ENCODE results near the gene SSBP2.
"Not testable (repeated sequence)": the region's sequence is repeated elsewhere in the genome, so short reads cannot be mapped to it uniquely, and the experiment has no call there.

SSBP2 gene

DNA sequence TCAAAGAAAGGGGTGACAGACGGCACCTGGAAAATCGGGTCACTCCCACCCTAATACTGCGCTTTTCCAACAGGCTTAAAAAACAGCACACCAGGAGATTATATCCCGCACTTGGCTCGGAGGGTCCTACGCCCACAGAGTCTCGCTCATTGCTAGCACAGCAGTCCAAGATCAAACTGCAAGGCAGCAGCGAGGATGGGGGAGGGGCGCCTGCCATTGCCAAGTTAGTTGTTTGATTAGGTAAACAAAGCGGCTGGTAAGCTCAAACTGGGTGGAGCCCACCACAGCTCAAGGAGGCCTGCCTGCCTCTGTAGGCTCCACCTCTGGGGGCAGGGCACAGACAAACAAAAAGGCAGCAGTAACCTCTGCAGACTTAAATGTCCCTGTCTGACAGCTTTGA lies 158.8 kb downstream of the SSBP2 start:
- DNase-seq (ENCODE audit: low read depth in 2 of 2): not testable (repeated sequence)

DNA sequence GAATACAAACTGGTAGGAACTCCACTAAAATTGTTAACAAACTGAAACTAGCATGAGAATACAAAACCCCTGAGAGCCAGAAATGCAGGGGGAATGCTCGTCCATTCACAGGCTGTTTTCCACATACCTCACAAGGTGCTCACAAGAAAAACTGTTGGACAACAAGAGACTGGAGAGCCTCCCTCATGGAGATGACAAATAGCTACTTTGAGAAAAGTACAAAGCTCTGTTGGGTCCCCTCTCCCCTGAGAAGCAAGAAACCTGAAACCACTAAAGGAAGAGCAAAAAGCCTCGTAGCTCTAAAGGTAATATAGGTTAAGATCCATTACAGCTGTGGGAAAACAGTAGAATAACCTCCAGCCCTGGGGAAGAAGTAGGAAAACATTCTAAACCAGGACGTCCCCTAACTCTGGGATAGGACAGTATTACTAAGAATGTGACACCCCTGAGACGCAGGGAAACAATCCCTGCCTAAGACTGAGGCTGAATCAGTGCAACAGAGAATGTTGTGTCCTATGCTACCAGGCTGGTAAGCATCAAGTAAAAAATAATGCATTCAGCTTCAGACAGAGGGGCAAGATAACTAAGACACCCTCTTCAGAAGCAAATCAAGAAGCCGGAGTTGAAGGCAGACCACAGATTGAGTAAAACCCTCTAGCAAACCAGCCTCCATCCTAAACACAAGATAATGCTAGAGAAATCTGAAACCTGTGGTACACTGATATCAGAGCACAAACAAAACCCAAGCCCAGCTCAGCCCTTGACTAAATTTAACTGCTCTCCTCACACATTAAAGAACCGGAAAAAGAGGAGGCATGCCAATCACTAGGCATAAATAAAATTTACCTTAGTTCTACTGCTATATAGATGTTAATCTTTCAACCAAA lies 160.2 kb downstream of the SSBP2 start:
- no peak for DNase-seq (ENCODE audit: low read depth in 2 of 2)

DNA sequence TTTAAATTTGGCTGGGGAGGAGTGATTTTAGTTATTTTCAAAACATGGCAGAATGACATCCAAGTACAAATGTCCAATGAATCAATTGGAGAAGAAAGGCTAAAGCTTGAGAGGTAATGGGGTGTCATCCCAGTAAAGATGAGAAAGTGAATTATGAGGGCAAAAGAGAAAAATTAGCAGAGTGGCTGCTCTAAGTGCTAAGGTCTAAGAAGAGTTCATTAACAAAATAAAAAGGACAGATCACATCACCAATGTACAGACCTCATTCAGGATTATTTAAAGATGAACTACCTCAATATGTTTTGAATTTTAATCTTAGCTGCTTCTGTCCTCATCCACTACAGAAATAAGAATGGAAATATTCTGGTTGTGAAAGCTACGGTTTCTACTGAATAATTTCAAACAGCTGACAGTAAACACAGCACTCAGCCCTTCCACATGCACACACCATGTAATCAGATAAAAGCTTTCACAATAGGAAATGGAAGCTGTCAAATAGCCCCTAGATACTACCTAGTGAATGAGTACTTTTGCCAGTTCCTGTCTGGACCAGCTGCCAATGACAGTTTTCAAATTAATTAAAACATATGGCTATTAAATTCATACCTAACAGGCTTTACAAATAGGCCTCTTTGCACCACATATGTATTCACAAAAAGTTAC lies 171.5 kb downstream of the SSBP2 start:
- no peak for DNase-seq (ENCODE audit: low read depth in 2 of 2)

DNA sequence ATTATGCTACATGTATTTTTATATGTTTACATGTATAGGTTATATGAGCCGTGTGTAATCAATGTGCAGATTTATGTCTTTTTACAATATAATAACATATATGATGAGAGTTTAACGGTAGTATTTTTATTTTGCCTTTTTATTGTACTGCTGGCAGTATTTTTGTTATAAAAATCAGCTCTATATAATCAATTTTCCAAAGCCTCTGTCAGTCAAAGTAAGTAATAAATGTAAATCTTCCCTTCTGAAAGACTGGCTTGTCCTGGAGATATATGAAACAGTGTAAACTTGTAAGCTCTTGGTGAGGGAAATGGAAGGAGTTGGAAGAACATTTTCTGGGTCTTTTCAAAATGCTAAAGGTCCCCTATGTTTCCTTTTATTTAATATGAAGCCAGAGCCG lies 173.8 kb downstream of the SSBP2 start:
- no peak for DNase-seq (ENCODE audit: low read depth in 2 of 2)

DNA sequence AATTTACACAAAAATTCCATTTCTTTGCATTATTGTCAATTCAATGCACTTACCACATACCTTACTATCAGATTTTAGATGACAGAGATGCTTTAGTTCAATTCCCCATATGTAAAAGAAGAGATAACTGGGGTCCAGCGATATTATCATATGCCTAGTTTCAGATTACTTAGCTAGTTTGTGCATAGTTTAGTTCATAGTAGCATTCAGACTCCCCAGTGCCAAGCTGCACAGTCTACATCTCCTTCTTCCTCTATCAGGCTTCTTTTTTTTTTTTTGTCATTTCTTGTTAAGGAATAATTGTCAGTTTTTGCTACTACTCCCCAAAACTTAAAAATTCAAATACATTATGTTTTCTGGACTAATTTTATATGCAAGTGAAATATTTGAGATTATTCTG lies 175.0 kb downstream of the SSBP2 start:
- no peak for DNase-seq (ENCODE audit: low read depth in 2 of 2)

DNA sequence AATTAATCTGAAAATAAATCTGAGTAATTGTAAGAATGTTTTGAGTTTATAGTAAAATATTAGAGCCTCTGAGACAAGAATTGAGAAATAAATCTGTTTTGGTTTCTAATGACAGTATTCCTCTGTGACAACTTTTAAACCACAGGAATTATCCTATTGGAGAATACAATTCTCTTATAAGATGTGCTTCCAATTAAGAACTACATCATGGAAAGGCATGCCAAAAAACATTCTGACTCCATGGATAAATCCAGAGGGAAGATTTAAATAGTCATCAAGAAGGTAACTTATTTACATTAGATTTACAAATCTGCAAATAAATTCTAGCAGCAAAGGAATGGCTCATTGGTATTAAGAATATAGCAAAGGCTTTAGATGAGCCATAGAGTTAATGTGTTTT lies 178.7 kb downstream of the SSBP2 start:
- no peak for DNase-seq (ENCODE audit: low read depth in 2 of 2)

DNA sequence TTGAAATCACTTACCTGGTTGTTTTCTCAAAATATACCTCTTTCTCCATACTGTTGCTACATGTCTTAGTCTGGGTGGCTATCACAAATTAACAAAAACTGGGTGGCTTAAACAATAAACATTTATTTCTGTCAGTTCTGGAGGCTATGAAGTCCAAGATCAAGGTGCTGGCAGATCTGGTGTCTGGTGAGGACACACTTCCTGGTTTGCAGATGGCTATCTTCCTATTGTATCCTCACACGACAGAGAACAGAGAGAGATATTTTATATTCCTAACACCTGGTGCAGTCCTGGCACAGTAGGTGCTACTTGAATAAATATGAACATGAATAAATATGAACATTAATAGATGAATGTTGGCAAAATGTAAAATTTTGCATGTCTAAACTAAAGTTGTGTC lies 192.7 kb downstream of the SSBP2 start:
- DNase-seq (ENCODE audit: low read depth in 2 of 2): no peak

DNA sequence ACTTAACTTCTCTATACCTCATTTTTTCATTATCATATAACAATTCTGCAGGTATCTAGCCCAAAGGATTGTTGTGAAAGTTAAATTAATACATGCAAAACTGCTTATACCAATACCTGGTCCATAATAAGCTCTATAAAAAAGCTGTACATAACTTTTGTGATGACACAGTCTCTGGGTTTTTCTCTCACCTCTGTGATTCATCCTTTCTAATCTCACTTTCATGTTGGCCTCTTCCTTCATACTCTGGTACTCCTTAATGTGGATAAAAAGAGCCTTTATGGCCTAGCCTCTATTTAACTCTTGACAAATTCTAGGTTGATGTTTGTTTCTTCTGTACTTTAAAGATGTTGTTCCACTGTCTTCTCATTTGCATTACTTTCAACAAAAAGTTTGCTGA lies 194.1 kb downstream of the SSBP2 start:
- no peak for DNase-seq (ENCODE audit: low read depth in 2 of 2)

DNA sequence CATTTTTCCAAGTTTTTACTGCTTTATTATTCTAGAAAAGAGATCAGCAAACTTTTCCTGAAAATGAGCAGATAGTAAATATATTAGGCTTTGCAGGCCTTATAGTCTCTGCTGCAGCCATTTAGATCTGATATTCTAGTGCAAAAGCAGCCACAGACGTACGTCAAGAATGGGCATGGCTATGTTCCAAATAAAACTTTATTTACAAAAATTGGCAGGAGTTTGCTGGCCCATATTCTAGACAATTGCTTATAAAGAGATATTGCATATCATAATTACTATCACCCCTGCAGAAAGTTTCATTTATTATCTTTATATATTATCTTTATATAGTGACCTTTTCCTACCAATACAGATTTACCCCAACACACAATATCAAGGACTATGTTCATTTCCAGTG lies 195.0 kb downstream of the SSBP2 start:
- DNase-seq (ENCODE audit: low read depth in 2 of 2): no peak

DNA sequence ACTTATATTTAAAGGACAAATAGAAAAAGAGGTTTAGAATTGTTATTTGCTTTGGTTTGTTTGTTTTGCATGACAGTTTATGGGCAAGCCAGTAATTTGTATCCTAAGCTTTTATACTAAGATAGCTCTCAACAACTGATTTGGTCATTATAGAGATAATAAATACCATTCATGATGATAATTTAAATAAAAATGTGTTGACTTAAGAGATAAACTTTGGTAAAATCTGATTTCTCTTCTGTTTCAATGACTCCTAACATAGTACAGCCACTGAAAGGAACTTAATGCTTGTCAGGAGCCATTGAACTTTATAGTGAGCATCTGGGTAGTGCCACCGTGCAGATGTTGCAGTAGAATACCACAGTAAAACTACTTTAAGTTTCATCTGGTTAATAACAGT lies 196.2 kb downstream of the SSBP2 start:
- no peak for DNase-seq (ENCODE audit: low read depth in 2 of 2)

DNA sequence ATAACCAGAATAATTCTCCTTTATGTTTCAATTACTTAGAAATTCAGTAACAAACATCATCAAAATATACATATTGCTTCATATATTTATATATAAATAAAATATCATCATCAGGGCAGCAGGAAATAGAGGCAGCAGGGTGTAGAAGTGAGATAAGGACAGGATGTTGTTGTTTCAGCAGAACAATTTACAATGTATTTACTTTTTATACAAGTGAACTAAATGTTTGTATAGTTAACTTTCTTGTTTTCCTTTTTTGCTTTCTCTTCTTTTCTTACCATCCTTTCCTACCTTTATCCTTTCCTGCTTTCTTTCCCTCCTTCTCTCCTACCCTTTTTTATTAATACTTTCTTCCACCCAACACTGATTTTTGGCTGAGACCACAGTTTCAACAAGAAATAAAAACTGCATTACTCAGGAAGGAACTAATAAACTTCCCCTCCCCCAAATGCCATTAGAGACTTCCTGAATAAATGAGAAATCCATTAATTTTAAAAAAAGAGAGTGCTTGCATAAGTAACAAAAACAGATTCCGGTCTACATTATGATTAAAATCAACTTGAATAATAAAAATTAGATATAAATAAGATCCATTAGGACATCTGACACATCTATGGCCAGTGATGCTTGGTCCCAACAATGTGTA lies 197.2 kb downstream of the SSBP2 start:
- no peak for DNase-seq (ENCODE audit: low read depth in 2 of 2)

DNA sequence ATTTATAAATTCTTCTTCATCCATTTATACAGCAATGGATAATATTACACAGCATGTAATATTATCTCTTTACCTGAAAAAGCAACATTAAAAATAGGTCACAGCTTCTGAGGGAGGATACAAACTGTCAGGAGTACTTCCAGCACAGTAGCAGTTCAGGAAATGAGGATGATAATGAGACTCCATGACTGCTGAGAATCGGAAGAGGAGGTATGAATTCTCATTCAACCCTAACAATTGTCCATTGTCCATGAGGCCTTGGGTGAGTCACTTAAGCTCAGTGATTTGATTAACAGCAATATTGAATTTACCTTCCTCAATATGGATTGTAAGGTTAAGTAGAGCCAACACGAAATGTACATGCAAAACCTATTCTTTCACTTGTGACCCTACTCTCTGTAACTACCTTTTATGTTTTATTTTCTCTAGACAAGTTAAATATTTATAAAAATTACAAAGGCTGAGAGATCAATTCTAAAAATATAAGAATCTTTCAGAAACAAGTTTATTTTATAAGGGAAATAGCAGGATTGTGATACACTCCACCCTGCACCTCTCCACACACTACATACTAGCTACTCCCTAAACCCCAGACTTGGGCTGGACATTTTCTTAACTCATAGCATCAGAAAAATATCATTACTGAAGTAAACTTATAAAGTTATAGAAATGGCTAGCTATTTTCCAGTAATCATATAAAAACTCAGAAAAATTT lies 197.9 kb downstream of the SSBP2 start:
- DNase-seq (ENCODE audit: low read depth in 2 of 2): no peak

DNA sequence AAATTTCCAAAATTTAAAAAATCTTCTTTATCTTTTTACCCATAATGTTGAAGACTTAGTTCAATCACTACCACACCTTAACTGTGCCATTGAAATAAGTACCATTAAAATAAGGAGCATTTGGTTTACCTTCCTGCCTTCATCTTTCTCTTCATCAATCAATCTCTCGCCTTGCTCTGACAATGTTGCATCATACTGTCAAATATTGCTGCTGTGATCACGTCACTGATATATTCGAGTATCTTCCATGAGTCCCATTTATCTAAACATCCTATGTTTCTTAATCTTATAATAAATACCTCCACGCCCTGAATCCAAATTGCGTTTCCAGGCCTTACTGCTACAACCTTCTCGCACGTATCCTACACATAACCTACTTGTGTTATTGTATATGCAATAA lies 201.8 kb downstream of the SSBP2 start:
- DNase-seq (ENCODE audit: low read depth in 2 of 2): no peak

DNA sequence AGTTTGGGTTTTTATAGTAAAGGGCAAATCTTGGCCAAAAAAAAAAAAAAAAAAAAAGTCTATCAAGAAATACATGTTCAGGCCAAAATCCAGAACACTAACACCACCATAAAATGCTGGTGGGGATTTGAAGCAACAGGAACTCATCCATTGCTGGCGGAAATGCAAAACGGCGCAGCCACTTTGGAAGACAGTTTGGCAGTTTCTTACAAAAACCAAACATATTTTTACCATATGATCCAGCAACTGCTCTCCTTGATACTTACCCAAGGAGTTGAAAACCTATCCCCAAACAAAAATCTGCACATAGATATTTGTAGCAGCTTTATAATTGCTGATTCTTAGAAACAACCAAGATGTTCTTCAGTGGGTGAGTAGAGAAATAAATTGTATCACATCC lies 203.9 kb downstream of the SSBP2 start:
- no peak for DNase-seq (ENCODE audit: low read depth in 2 of 2)

DNA sequence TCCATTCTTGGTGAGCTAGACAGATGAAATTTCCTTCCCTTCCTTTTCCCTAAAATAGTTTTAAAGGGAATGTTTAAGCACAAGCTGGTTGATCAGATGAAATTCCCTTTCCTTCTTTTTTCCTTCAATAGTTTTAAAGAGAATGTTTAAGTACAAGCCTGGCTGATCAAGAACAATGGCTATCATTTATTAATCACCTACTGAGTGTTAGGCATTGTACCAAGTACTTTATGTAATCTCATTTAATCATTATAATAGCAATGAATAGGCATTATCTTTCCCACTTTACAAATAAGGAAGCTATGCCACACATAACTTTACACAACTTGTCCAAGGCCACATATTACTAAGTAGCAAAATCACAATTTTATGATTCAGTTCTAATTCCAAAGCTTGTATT lies 205.0 kb downstream of the SSBP2 start:
- DNase-seq (ENCODE audit: low read depth in 2 of 2): no peak

DNA sequence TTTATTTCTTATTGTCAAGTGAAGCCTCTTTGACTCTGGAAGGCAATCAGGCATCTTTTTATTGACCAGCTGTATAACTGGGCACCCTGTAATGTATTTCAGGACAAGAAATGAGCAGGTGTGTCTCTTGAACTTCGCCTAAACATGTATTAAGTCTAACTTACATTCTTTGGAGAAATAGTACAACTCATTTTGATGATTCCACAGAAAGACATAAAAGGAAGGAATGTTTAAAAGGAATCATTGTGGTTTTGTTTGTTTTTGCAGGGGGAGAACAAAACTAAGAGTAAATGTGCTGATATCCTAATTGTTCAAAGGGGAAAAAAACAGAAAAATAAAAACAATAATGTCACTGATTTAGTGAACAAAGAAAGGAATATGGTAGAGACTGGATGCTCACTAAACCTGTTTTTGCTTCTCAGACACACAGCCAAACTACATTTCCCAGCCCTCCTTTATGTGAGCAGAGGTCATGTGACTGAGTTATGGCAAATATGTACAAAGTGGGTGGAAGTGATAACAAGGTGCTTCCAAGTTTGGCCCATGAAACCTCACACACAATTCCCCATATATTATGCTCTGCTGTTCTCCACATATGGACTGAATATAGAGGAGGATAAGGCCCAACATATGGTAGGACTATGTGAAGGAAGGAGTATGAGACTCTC lies 206.4 kb downstream of the SSBP2 start:
- no peak for DNase-seq (ENCODE audit: low read depth in 2 of 2)

DNA sequence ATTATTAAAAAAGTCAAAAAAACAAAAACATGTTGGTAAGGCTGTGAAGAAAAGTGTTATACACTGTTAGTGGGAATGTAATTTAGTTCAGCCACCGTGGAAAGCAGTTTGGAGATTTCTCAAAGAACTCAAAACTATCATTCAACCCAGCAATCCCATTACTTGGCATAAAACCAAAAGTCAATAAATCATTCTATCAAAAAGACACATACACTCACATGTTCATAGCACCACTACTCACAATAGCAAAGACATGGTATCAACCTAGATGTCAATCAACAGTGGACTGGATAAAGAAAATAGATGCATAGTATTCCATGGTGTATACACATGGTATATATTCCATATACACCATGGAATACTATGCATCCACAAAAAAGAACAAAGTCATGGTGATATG lies 208.7 kb downstream of the SSBP2 start:
- DNase-seq (ENCODE audit: low read depth in 2 of 2): no peak

DNA sequence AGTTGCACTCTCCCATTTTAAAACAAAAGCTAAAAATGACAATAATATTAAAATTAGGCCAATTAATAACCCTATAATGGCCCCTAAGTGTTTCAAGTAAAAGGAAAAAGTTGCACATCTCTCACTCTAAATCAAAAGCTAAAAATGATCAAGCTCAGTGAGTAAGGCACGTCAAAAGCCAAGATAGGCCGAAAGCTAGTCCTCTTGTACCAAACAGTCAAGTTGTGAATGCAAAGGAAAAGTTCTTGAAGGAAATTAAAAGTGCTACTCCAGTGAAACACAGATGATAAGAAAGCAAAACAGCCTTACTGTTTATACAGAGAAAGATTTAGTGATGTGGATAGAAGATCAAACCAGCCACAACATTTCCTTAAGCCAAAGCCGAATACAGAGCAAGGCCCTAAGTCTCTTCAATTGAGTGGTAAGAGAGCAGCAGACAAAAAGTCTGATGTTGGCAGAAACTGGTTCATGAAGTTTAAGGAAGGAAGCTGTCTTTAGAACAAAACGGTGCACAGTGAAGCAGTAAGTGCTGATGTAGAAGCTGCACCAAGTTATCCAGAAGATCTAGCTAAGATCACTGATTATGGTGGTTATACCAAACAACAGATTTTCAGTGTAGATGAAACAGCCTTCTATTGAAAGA lies 212.9 kb downstream of the SSBP2 start:
- no peak for DNase-seq (ENCODE audit: low read depth in 2 of 2)

DNA sequence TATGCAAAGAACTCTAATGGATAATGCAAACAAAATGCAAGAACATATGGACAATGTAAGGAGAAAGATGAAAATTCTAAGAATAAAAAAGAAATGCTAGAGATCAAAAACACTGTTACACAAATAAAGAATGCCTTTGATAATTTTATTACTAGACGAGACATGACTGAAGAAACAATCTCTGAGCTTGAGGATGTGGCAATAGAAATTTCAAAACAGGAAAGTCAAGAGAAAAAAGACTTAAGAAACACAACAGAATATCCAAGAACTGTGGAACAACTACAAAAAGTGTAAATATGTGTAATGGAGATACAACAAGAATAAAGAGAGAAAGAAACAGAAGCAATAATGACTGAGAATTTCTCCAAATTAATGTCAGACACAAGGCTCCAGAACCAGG lies 216.5 kb downstream of the SSBP2 start:
- DNase-seq (ENCODE audit: low read depth in 2 of 2): no peak

DNA sequence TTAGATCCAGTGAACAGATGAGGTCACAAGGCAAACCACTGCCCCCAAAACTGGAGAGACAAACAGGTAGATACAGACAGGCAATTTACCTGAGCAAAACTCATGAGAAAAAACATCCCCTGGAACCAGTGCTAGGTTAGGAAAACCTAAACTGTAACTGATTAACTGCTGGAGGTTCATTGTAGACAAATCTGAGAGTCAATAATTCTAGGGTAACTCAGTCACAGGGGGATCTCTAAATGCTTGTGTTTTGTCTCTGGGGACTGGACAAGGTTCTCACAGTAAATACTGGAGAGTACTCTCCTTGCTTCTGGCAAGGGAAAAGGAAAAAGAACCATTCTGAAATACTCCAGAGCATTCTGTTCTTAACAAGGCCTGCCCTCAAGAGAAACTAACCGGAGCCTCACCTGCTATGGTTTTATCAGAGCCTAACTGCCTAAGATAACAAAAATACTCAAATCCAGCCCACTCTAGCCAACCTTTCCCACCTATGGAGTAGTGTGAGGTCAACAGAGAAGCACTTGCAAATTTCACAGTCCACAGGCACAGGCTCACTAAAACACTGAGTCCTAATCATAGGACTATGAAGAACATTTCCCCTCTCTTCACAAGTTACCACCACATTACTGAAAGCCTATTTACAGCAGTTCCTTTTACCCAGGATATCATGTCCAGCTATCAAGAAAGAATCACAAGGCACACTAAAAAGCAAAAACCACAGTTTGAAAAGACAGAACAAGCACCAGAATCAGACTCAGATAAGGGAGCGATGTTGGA lies 217.1 kb downstream of the SSBP2 start:
- DNase-seq (ENCODE audit: low read depth in 2 of 2): no peak

Measured in stimulated activated CD8-positive, alpha-beta memory T cell treated with anti-CD3 and anti-CD28 coated beads, Interleukin-15, amount 100 ng/mL, for 4 hours (primary cell).